Sigmoid colon (tissue), 3 donors: ENCODE data around the gene PRKCQ.

ENCODE experiments used
- POLR2A ChIP-seq, 2 donors: fragments of 450-650 bp; IDR thresholded peaks; one replicate each; pipeline ENCODE4 v1.6.1; 2016; ENCODE audit warnings: antibody characterized with exemption in 2 of 2, mild to moderate bottlenecking in 2 of 2, moderate library complexity in 2 of 2
- TF ChIP-seq, protein P1 (sequence below), 4 experiments: fragments of 450-650 bp in 3 of 4; fragments of 200-600 bp in 1 of 4; IDR thresholded peaks; one replicate each; pipeline ENCODE4 v1.5.1; 2016 to 2019; ENCODE audit warnings: antibody characterized with exemption in 4 of 4, mild to moderate bottlenecking in 3 of 4, moderate library complexity in 2 of 4

DNA sequence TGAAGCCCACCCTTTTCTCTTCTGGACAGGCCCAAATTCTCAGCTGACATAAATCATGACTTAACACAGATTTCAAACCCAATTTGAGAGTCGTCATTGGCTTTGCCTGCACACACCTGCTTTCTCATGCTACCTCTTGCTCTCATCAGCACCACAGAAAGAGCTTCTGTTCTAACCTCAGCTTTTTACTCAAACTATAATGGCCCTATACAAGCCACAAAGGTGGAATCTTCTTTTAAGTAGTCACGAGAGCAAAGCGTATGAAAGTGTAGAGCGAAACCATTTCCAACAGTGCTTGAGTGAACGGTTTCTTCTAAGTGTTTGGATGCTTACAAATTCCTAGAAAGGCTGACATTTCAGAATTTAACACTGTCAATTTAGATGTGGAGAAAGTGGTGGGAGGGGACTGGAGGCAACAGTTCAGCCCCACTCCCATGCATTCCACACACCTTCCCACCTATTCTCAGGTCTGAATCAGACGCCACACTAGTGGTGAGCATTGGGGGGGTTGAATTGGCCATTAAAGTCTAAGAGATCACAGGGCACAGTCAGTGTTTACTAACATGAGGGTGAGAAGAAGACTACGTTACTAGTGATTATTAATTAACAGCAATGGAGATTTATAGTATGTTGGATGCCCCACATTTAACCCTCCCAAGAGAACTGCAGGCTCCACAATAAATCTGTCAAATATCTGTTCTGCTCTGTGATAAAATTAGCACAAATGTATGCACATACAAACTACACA is 114.0 kb downstream of the PRKCQ start:
- TF ChIP-seq POLR2A (IDR thresholded peaks at IDR 0.05) = no peak
- TF ChIP-seq, protein P1, sequence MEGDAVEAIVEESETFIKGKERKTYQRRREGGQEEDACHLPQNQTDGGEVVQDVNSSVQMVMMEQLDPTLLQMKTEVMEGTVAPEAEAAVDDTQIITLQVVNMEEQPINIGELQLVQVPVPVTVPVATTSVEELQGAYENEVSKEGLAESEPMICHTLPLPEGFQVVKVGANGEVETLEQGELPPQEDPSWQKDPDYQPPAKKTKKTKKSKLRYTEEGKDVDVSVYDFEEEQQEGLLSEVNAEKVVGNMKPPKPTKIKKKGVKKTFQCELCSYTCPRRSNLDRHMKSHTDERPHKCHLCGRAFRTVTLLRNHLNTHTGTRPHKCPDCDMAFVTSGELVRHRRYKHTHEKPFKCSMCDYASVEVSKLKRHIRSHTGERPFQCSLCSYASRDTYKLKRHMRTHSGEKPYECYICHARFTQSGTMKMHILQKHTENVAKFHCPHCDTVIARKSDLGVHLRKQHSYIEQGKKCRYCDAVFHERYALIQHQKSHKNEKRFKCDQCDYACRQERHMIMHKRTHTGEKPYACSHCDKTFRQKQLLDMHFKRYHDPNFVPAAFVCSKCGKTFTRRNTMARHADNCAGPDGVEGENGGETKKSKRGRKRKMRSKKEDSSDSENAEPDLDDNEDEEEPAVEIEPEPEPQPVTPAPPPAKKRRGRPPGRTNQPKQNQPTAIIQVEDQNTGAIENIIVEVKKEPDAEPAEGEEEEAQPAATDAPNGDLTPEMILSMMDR (IDR thresholded peaks at IDR 0.05) = no peak
